GM21381 (cell line): Measurements from ENCODE around the gene SIRPB2.

Experiments used
- ATAC-seq: cut with Tn5 transposase; IDR thresholded peaks from one replicate; pipeline ENCODE4 v1.9.1; 2021; ENCODE audit warnings: mild to moderate bottlenecking, moderate library complexity; ENCODE audit not compliant: unreplicated experiment

The SIRPB2 gene

DNA sequence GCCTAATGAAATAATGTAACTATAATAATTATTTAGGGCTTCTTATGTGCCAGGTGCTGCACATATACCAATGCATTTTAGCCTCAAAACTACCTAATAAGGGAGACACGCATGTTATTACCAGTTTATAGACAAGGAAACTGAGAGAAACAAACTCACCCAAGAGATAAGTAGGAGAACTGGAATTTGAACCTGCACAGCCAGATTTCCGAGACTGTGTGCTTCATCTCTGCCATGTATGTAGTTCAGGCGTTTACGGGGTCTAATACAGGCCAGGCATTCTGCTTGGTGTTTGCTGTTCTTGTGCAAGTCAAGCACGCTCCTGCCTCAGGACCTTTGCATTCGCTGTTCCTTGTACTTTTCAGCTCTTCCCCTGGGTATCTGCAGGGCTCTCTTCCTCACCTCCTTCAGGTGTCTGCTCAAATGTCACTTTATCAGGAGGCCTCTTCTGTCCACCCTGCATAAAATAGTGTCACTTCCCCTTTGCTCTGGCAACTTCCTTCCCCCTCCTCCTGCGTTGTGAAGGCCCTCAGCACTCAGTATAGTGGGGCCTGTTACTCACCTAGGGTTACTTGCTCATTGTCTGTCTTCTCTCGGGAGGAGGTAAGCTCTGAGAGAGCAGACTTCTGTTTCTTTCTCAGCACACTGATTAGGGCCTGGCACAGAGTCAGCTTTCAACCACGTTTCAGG, 18.5 kb downstream of the SIRPB2 start:
- ATAC-seq, result no peak

DNA sequence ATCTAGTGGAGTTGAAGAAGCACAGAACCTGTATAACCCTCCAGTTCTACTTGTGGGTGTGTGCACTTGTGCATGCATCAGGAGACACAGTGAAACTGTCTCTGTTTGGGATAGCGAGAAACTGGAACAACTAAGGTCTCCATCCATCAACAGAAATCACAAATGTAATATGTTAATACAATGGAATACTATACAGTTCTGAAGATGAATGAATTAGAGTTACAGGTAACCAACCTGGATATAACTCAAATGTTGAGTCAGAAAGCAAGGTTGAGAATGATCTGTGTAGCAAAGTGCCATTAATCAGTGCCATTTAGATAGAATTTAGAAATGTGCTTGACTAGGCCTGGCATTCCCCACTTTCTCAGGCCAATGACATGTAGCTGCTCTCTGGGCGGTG, 20.0 kb downstream of the SIRPB2 start:
- no peak for ATAC-seq

DNA sequence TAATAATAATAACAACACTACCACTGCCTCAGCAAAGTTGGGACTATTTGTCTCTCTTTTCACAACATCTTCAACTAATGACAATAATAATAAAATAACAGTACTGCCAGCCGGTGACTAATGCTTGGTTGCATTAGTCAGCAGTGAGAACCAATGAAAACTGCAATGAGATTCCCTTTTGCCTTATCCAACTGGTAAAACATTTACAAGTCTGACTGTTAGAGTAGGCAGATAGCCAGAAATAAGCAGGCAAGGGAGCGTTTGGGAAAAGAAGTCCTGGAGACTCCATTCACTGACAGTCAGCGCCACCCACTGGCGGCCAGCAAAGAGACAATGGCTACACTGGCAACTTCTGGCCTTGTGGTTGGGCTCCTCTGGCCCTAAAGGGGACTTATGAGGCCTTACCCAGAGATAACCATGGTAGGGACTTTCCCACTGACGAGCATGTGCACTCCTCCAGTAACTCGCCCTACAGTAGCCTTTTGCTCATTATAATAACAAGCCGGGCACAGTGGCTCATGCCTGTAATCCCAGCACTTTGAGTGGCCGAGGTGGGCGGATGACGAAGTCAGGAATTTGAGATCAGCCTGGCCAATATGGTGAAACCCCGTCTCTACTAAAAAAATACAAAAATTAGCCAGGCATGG, 21.2 kb downstream of the SIRPB2 start:
- ATAC-seq, result no peak

DNA sequence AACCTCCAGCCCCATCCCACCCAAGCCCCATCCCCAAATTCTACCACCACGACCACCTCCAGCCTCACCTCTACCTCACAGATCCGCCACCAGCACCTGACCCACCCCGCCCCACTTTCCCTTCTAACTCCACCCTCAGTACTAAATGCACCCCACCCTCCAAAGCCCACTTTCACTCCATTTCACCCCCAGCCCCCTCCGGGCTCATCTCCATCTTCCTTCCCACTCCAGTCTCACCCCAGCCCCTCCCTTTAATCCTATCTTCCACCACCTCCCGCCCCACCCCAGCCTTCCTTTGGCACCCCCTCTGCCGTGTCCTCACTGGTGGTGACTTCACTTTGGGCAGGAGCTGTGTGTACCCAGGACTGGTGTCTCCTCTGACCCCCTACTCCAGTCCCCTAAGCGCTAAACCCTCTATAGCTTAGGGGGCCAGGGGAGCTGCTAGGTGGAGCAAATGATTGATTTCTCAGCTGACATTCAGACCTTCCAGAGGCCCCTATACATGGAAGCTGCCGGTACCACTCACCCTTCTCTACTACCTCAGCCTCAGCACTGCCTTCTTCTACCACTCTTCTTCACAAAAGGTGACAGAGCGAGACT, 21.8 kb downstream of the SIRPB2 start:
- ATAC-seq, result no peak

DNA sequence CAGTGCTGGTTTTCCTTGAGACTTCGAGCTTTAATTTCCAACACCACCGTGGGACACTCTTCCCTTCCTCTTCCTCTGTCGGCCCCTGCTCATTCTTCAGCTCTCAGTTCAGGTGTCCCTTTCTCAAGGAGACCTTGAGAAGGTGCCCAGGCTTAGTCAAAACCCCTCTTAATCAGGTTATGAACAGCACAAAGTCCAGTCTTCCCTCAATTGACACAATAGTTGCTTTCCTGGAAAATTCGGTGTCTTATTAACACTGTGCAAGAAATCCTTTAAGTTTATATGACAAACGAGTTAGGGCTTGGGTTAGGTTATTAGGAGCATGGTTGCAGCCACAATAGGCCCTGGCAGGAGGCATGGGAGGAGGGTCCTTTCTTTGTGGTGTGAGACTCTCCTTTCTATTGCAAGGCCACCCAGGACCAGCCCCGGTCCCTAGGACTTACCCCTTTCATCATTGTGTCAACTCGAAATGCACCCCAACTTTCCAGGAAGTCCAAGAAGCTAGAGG, 23.0 kb downstream of the SIRPB2 start:
- ATAC-seq, result no peak

DNA sequence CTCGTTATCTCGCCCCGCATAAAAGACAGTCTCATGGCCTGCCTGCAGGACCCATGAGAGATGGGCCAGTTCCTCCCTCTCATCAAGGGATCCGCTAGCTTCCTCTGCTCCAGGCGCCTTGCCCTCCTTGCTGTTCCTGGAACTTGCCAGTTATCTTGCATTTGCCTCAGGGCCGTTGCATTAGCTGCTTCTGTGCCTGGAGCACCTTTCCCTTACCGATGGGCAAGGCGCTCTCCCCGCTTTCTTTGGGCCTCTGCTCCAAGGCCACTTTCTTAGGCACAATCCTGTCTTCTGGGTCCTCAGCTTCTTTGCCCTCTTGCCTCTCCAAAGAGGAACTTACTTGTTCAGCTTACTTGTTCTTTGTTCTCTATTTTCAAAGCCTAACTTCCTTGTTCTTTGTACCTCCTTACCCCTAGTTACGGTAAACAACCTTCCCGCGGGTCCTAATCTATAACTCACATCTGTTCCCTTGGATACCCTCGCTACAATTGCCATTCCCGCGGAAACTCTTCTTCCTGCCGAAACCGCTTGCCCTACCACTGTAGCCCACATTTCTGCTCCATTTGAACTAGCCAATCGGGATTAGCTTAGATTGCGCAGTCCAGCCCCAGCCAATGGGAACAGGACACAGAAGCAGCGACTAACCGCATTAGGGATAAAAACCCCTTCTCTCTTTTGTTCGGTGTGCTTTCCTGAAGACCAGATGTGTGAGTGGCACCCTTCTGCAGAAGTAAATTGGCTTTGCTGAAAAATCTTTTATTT, 23.7 kb downstream of the SIRPB2 start:
- no peak for ATAC-seq

DNA sequence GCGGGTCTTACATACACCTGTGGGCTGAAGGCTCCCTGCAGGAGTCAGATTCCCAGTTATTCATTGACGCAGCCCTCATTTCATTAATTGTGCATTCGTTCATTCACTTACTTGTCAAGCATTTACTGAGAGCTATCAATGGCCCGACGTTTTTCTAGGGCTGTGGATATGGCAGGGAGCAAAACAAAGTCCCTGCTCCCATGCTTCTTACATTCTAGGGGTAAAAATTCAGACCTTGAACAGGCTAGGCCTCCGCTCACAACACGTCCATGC, 24.2 kb downstream of the SIRPB2 start:
- ATAC-seq, result no peak

DNA sequence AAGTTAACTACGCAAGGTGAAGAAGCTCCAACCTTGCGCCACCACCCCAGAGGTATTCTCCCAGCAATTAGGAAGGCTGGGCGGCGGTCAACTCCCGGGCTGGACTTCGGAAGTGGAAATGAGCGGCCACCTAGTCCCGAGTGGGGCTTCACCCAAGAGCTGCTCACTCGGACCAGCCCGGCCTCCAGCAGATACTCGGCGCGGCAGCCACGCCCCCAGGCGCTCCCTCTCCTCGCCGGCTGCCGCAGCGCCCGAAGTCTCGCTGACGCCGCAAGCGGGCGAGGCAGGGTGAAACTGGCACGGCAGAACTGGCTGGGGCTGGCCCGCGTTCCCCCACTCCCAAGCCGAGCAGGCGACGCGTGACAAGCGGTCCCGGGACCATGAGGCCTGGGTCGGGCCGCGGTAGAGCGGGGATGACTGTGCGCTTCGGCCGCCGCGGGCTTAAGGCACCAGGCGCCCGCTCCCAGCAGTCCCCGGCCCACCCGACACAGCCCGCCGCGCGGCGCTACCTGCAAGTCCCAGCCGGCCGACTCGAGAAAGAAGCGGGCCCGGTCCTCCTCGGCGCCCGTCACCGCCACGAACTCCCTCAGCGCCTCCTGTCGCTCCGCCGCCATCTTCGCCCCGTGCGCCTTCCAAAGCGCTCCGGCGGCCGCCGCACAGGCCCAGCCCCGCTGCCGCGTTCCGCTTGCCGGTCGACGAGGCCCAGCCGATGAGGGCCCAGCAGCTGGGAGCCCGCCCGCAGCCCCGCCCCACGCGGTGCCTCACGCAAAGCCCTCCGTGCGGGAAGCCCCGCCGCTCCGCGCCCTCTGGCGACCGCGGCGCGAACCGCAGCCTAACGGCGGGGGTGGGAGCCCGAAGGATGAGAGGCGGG, 24.8 kb downstream of the SIRPB2 start, which contains the start of gene NSFL1C:
Gene NSFL1C (minus strand): TSS at position 639 of the 871 bp plus-strand sequence. CDS start 25 bp downstream, at position 614.
- peak; percentile 90 for ATAC-seq

DNA sequence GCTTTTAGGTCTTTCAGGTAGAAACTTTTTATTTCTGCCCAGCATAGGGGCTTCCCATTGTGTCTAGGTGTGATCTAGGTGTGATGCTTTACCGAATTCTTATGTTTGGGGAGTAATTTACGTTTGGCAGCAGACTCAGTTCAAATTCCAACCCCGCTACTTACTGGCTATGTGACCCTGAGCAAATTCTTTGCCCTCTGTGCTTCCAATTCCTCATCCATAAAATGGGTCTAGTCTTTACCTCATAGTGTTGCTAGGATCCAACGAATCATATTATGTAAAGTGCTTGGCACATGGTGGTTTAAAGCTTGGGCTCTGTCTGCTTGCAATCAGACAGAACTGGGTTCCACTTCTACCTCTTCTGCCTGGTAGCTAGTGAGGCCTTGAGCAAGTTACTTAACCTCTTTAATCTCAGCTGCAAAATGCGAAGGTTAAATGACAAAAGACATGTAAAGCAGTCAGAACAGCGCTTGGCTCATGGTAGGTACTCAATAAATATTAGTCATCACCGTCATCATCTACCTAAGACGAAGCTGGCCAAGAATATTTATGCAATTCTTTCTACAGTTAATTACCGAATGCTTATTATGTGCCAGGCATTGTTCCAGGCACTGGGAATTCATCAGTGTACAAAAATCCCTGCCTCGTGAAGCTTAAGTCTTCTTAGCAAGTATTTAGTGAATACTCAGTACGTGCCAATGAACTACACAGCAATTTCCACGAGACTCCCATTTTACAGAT, 25.6 kb downstream of the SIRPB2 start:
- no peak for ATAC-seq

DNA sequence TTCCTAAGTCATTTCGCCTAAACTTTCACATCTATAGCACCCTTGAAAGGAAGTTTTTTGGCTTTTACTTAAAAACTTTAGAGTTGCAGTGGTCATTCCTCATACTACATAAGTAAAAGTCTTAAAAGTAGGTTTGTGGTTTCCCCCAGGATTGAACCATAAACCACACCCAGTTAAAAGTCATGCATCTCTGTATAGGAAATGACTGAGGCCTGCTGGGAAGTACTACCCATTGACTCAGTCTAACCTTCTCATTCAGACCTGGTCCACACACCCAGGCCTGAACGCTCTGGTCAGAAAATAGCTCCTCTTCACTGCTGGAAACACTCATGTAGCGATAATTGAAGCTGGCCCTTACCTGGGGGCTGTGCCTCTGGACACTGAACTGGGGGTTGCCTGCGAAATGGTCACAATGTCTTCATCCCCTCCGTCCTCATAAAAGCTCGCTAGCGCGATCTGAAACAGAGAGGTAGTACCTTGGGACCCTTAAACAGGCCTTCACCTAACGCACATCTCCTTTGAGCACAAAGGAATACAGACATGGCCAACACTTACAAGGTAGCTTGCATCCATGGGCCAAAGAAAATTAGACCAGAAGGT, 27.1 kb downstream of the SIRPB2 start:
- no peak for ATAC-seq

DNA sequence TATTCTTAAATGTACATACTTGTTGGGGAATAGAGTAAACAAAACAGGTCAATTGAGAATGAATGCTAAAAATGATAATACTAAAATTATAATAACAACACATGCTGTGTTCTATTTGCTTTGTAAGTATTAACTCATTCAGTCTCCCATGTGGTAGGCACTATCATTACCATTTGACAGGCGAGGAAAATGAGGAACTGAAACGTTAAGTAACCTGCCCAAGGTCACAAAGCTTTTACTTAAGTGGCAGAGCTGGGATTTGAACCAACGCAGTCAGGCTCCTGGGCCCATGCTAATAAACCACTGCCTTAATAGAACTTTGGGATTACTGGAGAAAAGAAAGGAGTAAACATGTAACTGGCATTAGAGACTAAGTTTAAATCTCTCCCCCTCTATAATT, 28.4 kb downstream of the SIRPB2 start:
- ATAC-seq, result no peak

DNA sequence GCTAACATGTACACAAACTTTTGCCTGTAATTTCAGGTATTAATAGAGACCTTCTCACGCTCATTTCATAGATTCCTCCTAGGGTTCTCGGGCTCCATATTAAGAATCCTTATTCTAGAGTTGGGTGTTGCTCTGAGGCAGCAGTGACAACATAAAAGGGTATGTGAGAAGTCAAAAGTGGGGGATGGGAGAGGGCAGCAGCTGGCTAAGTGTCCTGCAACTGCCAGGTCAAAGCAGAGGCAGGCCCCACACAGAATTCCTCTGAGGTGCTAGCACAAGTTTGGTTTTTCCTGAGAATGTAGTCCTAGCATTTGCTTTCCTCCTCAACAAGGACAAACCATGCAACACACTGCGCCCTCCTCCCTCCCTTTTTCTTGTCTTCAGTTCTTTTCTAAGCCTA, 29.2 kb downstream of the SIRPB2 start:
- ATAC-seq, result no peak

DNA sequence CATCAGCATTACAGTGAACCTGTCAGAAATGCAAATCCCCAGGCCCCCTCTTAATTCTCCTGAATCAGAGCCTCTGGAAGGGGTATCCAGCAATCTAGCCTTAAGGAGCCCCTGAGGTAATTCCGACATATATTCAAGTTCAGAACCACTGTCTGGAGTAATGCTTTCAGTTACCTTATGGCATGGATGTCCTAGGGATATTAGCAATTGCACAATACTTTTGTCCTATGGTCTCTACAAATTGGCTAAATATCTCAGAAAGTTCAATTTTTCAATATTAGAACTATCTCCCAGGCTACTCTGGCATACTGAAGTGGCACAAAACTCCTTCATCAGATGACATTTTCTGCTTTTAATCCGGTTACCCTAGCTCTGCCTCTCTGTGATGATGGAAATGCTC, 30.9 kb downstream of the SIRPB2 start:
- ATAC-seq, result no peak

DNA sequence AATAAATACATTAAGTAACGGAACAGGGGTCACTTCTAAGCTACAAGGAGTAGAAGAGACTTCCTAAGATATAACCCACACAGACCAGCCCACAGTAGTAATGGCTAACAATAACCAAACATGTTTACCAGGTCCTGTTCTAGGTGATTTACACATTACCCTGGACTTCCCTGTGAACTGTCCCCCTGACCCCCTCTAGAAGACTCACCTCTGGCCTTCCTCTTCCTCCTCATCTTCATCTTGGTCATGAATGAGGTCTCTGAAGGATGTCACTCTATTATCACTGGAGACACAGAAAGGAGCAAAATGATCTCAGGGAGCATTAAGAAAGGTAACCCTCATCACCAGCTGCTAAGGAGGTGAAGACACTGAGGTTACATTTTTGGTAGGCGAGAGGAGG, 33.2 kb downstream of the SIRPB2 start:
- ATAC-seq, result no peak

DNA sequence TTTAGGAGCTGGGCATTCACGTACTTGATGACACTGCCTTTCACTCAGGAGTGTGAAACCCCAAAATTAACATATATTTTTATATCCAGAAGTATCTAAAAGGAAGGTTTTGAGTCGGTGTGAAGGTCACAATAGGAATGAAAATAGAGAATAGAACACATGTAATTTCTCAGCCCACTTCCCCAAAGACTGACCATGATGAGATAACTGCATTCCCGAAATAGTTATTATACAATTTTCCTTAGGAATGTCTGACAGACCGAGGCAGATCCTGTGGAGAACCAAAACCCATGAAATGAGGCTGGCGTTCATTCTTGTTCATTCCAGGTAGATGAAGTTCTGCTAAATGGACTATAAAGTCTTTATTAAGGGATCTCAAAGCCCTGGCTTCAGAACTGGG, 34.9 kb downstream of the SIRPB2 start:
- ATAC-seq, result no peak

DNA sequence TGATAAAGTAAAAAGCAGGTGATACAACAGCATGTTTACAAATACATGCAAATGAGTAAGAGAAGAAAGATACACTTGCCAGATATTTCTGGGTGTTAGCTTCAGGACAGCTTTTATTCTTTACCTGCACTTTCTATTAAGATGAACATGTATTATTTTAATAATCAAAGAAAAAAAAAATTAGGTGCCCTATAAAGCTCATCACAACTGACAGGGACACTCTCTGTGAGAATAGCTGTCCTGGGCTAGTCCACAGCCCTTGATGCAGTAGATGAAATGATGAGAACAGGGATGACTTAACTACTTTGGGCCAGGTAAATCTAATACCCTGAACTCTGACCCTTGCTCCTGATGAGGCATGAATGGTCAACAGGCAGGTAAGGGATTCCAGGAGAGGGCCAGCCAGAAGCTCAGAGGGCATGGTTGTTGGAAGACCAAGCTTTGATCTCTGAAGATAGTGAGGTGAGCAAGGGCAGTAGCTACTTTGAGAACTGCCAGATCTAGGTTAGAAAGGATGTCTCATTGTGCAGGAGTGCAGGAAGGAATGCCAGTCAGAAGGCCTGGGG, 40.2 kb downstream of the SIRPB2 start:
- ATAC-seq, result no peak

DNA sequence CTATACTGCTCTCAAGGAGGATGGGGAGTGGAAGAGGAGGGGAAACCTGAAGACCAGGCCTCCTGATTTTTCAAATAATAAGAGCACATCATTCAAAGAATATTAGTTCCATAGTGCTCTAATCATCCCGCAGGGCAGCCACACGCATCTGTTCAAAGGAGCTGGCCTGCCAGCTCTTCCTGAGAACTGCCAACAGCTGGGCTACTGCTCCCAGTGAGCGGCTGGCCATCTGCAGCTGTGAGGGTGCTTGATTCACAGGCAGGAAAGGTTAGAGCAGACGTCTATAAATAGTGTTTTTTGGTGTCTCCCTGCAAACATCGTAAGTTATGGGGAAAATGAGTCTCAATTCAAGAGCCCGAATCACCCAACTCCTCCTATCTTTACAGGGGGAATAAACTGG, 41.9 kb downstream of the SIRPB2 start:
- ATAC-seq, result no peak

DNA sequence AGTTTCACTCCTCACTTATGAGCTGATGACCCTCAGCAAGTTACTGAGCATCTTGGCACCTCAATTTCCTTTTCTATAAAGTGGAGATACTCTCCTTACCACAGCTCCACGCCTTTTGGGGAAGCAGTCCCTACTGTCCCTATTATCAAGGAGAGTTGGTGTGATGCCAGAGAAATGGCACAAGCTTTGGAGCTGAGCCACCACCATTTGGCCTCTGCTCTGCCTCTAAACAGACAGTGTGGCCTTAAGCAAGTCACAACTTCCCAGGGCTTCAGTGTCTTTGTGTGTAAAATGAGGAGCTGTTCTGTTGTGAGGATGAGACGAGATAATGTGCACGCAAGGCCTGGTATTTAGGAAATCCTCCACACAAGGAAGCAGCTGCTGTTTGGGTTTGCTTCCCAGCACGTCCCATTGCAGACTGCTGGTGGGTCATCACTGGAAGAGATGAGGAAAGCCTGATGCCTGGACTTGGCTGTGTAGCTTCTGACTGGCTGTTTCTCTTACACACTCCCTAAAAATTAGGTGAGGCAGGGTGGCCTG, 43.1 kb downstream of the SIRPB2 start:
- no peak for ATAC-seq

DNA sequence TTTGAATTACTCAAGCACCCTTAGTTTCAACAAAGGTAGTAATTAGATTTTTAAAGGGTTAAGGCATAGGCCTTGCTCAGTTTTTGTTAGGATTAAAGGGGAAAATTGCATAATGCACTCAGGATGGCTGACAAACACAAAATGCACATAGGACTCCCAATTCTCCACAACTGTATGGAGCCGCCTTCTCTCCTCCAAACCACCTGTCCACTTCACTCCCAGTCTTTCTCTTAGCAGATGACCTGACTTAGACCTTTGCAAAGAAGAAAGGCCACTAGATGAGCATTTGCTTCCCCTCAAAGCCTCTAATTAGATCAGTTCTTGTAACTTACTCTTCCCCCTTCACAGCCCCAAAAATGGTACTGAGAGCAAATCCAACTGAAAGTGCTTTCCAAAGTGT, 44.7 kb downstream of the SIRPB2 start:
- no peak for ATAC-seq
